Gastroesophageal sphincter (tissue), 3 donors: Measurements from ENCODE around the gene TSHR.

Experiments
- CTCF ChIP-seq, 4 experiments: fragments of 200-600 bp in 2 of 4; fragments of 450-650 bp in 2 of 4; sonication (generic) in 1 of 4; IDR thresholded peaks; one replicate each; pipeline ENCODE4 v1.5.1; 2017 to 2019; ENCODE audit warnings: antibody characterized with exemption in 4 of 4, mild to moderate bottlenecking in 2 of 4, moderate library complexity in 2 of 4
- EP300 ChIP-seq: sonication (generic); formaldehyde crosslinking; IDR thresholded peaks from one replicate; pipeline ENCODE4 v1.6.1; 2017; ENCODE audit warnings: antibody characterized with exemption, mild to moderate bottlenecking

- TF ChIP-seq CTCF (IDR thresholded peaks at IDR 0.05) = no peak
- TF ChIP-seq EP300 = no peak
Measured at GRCh38 chr14:81091660-81092059, 136.2 kb downstream of the TSHR start.
